HL-60 (cell line): ENCODE data around the gene ALG12.

ENCODE experiments used
- CTCF ChIP-seq: IDR thresholded peaks from one replicate; pipeline ENCODE4 v1.5.1; 2011; ENCODE audit warnings: low read length, control low read depth, inconsistent platforms; ENCODE audit not compliant: insufficient read depth
- GABPA ChIP-seq: IDR thresholded peaks from 2 replicates; pipeline ENCODE4 v1.6.1; 2012; ENCODE audit warnings: low read depth
- POLR2AphosphoS5 ChIP-seq: IDR thresholded peaks from 2 replicates; pipeline ENCODE4 v1.6.1; 2012; ENCODE audit warnings: low read depth
- SPI1 ChIP-seq: IDR thresholded peaks from 2 replicates; pipeline ENCODE4 v1.6.1; 2012; ENCODE audit warnings: low read depth, mild to moderate bottlenecking, borderline replicate concordance
- TF ChIP-seq, protein P1 (sequence below): IDR thresholded peaks from 2 replicates; pipeline ENCODE4 v1.6.1; 2012; ENCODE audit warnings: low read depth; ENCODE audit not compliant: insufficient replicate concordance

- TF ChIP-seq CTCF, result no peak
- no peak for TF ChIP-seq POLR2AphosphoS5
- TF ChIP-seq, protein P1, sequence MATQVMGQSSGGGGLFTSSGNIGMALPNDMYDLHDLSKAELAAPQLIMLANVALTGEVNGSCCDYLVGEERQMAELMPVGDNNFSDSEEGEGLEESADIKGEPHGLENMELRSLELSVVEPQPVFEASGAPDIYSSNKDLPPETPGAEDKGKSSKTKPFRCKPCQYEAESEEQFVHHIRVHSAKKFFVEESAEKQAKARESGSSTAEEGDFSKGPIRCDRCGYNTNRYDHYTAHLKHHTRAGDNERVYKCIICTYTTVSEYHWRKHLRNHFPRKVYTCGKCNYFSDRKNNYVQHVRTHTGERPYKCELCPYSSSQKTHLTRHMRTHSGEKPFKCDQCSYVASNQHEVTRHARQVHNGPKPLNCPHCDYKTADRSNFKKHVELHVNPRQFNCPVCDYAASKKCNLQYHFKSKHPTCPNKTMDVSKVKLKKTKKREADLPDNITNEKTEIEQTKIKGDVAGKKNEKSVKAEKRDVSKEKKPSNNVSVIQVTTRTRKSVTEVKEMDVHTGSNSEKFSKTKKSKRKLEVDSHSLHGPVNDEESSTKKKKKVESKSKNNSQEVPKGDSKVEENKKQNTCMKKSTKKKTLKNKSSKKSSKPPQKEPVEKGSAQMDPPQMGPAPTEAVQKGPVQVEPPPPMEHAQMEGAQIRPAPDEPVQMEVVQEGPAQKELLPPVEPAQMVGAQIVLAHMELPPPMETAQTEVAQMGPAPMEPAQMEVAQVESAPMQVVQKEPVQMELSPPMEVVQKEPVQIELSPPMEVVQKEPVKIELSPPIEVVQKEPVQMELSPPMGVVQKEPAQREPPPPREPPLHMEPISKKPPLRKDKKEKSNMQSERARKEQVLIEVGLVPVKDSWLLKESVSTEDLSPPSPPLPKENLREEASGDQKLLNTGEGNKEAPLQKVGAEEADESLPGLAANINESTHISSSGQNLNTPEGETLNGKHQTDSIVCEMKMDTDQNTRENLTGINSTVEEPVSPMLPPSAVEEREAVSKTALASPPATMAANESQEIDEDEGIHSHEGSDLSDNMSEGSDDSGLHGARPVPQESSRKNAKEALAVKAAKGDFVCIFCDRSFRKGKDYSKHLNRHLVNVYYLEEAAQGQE, result no peak
- no peak for TF ChIP-seq GABPA
- TF ChIP-seq SPI1, result no peak
These were observed 40.6 kb downstream of the ALG12 start for GRCh38 chr22:49877642-49878041.
